HEK293T (cell line): Measurements from ENCODE around the gene CST1.
"Not testable (repeated sequence)": the region's sequence is repeated elsewhere in the genome, so short reads cannot be mapped to it uniquely, and the experiment has no call there.

Experiments used
- CTCF ChIA-PET: fragments of 350-600 bp; formaldehyde crosslinking; extraction: SDS; loops from one replicate; lab custom pipeline; 2021; ENCODE audit warnings: antibody characterized with exemption, inconsistent platforms; lab: Yijun Ruan, JAX
- POLR2A ChIA-PET: fragments of 350-600 bp; formaldehyde crosslinking; extraction: SDS; loops from one replicate; lab custom pipeline; 2020; ENCODE audit warnings: antibody characterized with exemption, inconsistent platforms; lab: Yijun Ruan, JAX
- DNase-seq: peaks from one replicate; pipeline ENCODE4 v3.0.0; 2012; ENCODE audit warnings: mixed read lengths; ENCODE audit errors: extremely low spot score
- ARNT ChIP-seq: fragments of 450-650 bp; IDR thresholded peaks from 2 replicates; pipeline ENCODE4 v1.6.1; 2017; ENCODE audit warnings: mild to moderate bottlenecking
- BHLHE40 ChIP-seq: fragments of 450-650 bp; IDR thresholded peaks from 2 replicates; pipeline ENCODE4 v1.6.1; 2016; ENCODE audit warnings: mild to moderate bottlenecking, moderate library complexity, borderline replicate concordance
- CTBP1 ChIP-seq: fragments of 450-650 bp; IDR thresholded peaks from 2 replicates; pipeline ENCODE4 v1.6.1; 2016; ENCODE audit warnings: borderline replicate concordance
- ELF4 ChIP-seq: fragments of 450-650 bp; IDR thresholded peaks from 2 replicates; pipeline ENCODE4 v1.6.1; 2017; ENCODE audit warnings: antibody characterized with exemption
- FOXA1 ChIP-seq: fragments of 450-650 bp; IDR thresholded peaks from 2 replicates; pipeline ENCODE4 v1.6.1; 2016; ENCODE audit warnings: mild to moderate bottlenecking
- FOXK2 ChIP-seq: fragments of 450-650 bp; IDR thresholded peaks from 2 replicates; pipeline ENCODE4 v1.6.1; 2016; ENCODE audit warnings: mild to moderate bottlenecking
- FOXM1 ChIP-seq: fragments of 450-650 bp; IDR thresholded peaks from 2 replicates; pipeline ENCODE4 v1.6.1; 2017; ENCODE audit warnings: mild to moderate bottlenecking, borderline replicate concordance
- HDGF ChIP-seq: fragments of 450-650 bp; IDR thresholded peaks from 2 replicates; pipeline ENCODE4 v1.6.1; 2017; ENCODE audit warnings: antibody characterized with exemption, borderline replicate concordance
- L3MBTL2 ChIP-seq: fragments of 450-650 bp; conservative IDR thresholded peaks from 2 replicates; pipeline ENCODE4 v1.6.1; 2016; ENCODE audit warnings: mild to moderate bottlenecking
- LEF1 ChIP-seq: fragments of 450-650 bp; IDR thresholded peaks from 2 replicates; pipeline ENCODE4 v1.6.1; 2017; ENCODE audit warnings: mild to moderate bottlenecking, borderline replicate concordance
- NFRKB ChIP-seq: fragments of 450-650 bp; IDR thresholded peaks from 2 replicates; pipeline ENCODE4 v1.6.1; 2016; ENCODE audit warnings: mild to moderate bottlenecking, moderate library complexity
- SP1 ChIP-seq: fragments of 450-650 bp; IDR thresholded peaks from 2 replicates; pipeline ENCODE4 v1.6.1; 2017
- SUZ12 ChIP-seq: fragments of 450-650 bp; IDR thresholded peaks from 2 replicates; pipeline ENCODE4 v1.6.1; 2016; ENCODE audit warnings: mild to moderate bottlenecking
- TARDBP ChIP-seq: fragments of 450-650 bp; IDR thresholded peaks from 2 replicates; pipeline ENCODE4 v1.6.1; 2016
- ZNF384 ChIP-seq: fragments of 450-650 bp; IDR thresholded peaks from 2 replicates; pipeline ENCODE4 v1.6.1; 2016
- TF ChIP-seq, protein P1 (sequence below): fragments of 450-650 bp; IDR thresholded peaks from 2 replicates; pipeline ENCODE4 v1.6.1; 2016

CST1 gene

DNA sequence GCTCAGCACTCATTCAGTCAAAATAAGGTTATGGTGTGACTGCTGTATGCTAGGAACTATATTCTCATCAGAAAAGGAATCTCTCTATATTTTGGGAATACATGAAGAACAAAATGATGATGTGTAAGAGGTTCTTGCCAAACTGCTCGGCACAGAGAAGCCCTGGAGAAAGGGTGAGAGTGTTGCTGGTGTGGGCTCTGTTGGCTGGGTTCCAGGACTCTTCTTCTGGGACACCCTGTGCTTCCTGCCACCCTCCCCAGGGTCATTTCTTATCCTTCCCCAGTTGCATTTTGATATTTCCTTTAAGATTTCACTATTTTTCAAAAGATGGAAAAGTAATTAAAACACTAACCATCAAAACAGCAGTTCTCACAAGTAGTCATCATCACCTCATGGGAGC, 28.8 kb downstream of the CST1 start:
- TF ChIP-seq ELF4 (no peak), ZNF384 (no peak), SUZ12 (no peak), L3MBTL2 (no peak), SP1 (no peak), FOXM1 (no peak), TARDBP (no peak), NFRKB (no peak), ARNT (no peak), CTBP1 (no peak), FOXA1 (no peak), FOXK2 (no peak), HDGF (no peak), LEF1 (no peak), BHLHE40 (no peak)
- TF ChIP-seq, protein P1, sequence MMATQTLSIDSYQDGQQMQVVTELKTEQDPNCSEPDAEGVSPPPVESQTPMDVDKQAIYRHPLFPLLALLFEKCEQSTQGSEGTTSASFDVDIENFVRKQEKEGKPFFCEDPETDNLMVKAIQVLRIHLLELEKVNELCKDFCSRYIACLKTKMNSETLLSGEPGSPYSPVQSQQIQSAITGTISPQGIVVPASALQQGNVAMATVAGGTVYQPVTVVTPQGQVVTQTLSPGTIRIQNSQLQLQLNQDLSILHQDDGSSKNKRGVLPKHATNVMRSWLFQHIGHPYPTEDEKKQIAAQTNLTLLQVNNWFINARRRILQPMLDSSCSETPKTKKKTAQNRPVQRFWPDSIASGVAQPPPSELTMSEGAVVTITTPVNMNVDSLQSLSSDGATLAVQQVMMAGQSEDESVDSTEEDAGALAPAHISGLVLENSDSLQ, result no peak
- DNase-seq, result no peak
- CTCF ChIA-PET, result no interaction called here
- POLR2A ChIA-PET, result no interaction called here

DNA sequence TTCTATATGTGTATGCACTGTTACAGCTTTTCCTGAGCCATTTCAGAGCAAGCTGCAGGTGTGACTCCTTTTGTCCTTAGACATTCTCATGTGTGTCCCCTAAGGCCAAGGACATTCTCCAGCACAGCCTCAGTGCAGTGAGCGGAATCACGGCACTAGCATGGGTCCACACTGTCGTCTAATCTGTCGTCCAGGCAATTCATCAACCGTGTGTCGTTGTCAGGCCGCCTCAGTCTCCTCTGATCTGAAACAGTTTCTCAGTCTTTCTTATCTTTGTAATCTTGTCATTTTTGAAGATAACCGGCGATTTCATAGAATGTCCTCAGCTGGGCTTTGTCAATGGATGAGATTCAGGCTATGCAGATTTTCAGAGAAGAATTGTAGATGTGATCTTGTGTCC, 31.4 kb downstream of the CST1 start:
- POLR2A ChIA-PET, DNase-seq, CTCF ChIA-PET: not testable (repeated sequence)

DNA sequence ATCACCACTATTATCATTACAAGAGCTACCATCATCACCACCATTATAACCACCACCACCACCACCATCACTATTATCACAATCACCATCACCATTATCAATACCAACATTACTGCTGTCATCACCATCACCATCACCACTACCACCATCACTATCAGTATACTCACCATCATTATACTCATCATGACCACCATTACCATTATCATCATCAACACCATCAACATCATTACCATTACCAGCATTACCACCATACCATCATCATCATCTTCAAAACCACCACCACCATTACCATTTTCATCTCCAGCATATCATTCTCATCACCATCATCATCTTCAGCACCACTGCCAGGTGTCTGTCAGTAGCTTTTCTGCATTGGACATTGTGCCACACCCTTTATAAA, 39.0 kb downstream of the CST1 start:
- CTCF ChIA-PET, DNase-seq, POLR2A ChIA-PET: not testable (repeated sequence)

DNA sequence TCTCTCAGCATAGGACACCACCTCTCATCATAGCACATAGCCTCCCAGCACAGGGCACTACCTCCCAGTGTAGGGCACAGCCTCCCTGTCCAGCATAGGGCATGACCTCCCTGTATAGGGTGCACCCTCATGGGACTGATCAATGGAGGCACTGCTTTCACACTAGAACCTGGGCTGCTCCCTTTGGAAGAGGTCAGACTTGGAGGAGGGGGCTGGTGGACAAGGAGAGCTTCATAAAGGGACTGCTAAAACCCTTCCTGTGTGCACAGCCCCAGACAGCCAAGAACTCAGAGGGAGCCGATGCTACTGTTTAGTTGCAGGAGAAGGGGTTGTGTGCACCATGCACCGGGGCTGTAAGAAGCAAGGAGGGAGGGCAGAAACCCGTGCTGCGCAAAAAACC, 40.0 kb downstream of the CST1 start:
- ChIA-PET POLR2A (no interaction called here), CTCF (no interaction called here)
- TF ChIP-seq NFRKB (no peak), TARDBP (no peak), ELF4 (no peak)
- TF ChIP-seq, protein P1, result no peak
- DNase-seq, result no peak

DNA sequence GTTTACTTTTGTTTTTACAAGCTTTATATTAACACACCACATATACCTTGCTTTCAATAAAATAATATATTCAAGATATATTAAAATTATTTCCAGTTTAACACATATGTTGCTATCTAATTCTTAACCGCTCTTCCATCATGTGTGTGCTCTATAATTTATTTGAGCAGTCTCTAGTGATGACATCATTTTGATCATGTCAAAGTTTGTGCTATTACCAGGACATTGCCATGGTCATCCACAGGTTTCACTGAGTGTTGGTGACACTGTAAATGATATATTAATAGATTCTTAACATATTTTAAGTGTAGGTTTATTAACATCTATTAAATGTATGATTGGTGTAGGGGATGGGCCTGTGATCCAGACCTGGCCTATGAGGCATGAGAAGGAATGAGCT, 44.8 kb downstream of the CST1 start:
- TF ChIP-seq FOXA1 (no peak), BHLHE40 (no peak), SP1 (no peak), CTBP1 (no peak), ZNF384 (no peak), L3MBTL2 (no peak), LEF1 (no peak), SUZ12 (no peak), TARDBP (no peak), FOXK2 (no peak), ELF4 (no peak), NFRKB (no peak), ARNT (no peak)
- TF ChIP-seq, protein P1, result no peak
- ChIA-PET CTCF (interaction anchor here (1.1 kb wide), 1 partner anchor 77 kb away, joined by 3 read pairs; no protein-coding TSS in a partner anchor), POLR2A (no interaction called here)
- DNase-seq, result no peak

DNA sequence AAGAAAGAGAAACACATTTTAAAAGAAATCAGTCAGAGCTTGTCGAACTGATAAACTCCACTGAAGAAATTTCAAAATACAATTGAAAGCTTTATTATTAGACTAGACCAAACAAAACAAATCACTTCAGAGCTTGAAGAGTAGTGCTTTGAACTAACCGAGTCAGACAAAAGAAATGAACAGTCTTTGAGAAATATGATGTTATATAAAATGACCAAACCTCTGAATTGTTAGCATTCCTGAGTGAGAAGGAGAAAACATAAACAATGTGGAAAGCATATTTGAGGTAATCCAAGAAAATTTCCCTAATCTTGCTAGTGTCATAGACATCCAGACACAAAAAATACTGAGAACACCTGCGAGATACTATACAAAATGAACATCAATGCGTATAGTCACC, 48.7 kb downstream of the CST1 start:
- DNase-seq, result no peak

More for the DNA sequence above, 48.7 kb downstream of the CST1 start:
- TF ChIP-seq FOXA1 (no peak), ELF4 (no peak), FOXM1 (no peak), CTBP1 (no peak), FOXK2 (no peak), L3MBTL2 (no peak), NFRKB (no peak), BHLHE40 (no peak), LEF1 (no peak), TARDBP (no peak), SUZ12 (no peak)
- TF ChIP-seq, protein P1, result no peak
- CTCF ChIA-PET, result no interaction called here
- POLR2A ChIA-PET, result no interaction called here
